ENCODE results near the gene SLC30A7. TPM values are rescaled to one million over a fixed set of nuclear protein-coding genes. Genes with fewer than 3 reads are reported as not detected.

Gene SLC30A7
- total and polyA plus RNA-seq, 8 donors, result 1.5 to 65.7 (median 6.2) TPM

GRCh38 chr1:101005871-101006270 is 110.0 kb downstream of the SLC30A7 start:
- no peak for DNase-seq
- WGBS, 5 donors, result 79 to 93% (median 90%) methylated on average over 4 of the region's 4 CpGs
- intact Hi-C loops (cut with DNase I; ENCODE audit: low total_unique reads), result no loop called here
- peaks cover 4 to 39% (median 30%) of the 10 kb centered on the region in 4 donors for H3K4me1 ChIP-seq
- peaks cover 0 to 20% (median 4%) of the 10 kb centered on the region in 4 donors for H3K36me3 ChIP-seq
- TF ChIP-seq POLR2A (IDR thresholded peaks at IDR 0.05) (no peak), POLR2AphosphoS5 (IDR thresholded peaks at IDR 0.05) (no peak), EP300 (IDR thresholded peaks at IDR 0.05) (no peak), CTCF (IDR thresholded peaks at IDR 0.05) (no peak)
- no peak overlapping the region for H3K27ac ChIP-seq
- H3K27me3 ChIP-seq, result no peaks in the 10 kb centered on the region
- H3K4me3 ChIP-seq, result no peak overlapping the region
- H3K9me3 ChIP-seq, result no peaks in the 10 kb centered on the region

- Histone ChIP-seq H3K27me3 (no peaks in the 10 kb centered on the region), H3K4me3 (no peak overlapping the region), H3K27ac (no peak overlapping the region), H3K4me1 (peaks cover 4 to 38% (median 30%) of the 10 kb centered on the region in 4 donors), H3K9me3 (no peaks in the 10 kb centered on the region), H3K36me3 (peaks cover 0 to 19% (median 0%) of the 10 kb centered on the region in 4 donors)
- no peak for DNase-seq
- intact Hi-C loops (cut with DNase I; ENCODE audit: low total_unique reads), result no loop called here
- 62 to 80% (median 69%) methylated on average over 2 of the region's 2 CpGs for WGBS, 5 donors
- TF ChIP-seq CTCF (IDR thresholded peaks at IDR 0.05) (no peak), EP300 (IDR thresholded peaks at IDR 0.05) (no peak), POLR2AphosphoS5 (IDR thresholded peaks at IDR 0.05) (no peak), POLR2A (IDR thresholded peaks at IDR 0.05) (no peak)
Measured at GRCh38 chr1:101006553-101006952, 110.7 kb downstream of the SLC30A7 start.

GRCh38 chr1:101008229-101008834 is 112.4 kb downstream of the SLC30A7 start:
- TF ChIP-seq EP300 (IDR thresholded peaks at IDR 0.05) (no peak), POLR2AphosphoS5 (IDR thresholded peaks at IDR 0.05) (no peak), POLR2A (IDR thresholded peaks at IDR 0.05) (no peak), CTCF (IDR thresholded peaks at IDR 0.05) (no peak)
- no peaks in the 10 kb centered on the region for H3K27me3 ChIP-seq
- no peak overlapping the region for H3K27ac ChIP-seq
- DNase-seq, result no peak
- peaks cover 4 to 20% (median 17%) of the 10 kb centered on the region in 4 donors for H3K4me1 ChIP-seq
- no peaks in the 10 kb centered on the region for H3K9me3 ChIP-seq
- peaks cover 0 to 32% (median 13%) of the 10 kb centered on the region in 4 donors for H3K36me3 ChIP-seq
- H3K4me3 ChIP-seq, result no peak overlapping the region
- intact Hi-C loops (cut with DNase I; ENCODE audit: low total_unique reads), result no loop called here
- 81 to 94% (median 89%) methylated on average over 3 of the region's 3 CpGs for WGBS, 5 donors

- 61 to 82% (median 74%) methylated on average over 1 of the region's 1 CpG for WGBS, 5 donors
- intact Hi-C loops (cut with DNase I; ENCODE audit: low total_unique reads), result no loop called here
- peaks cover 0 to 49% (median 22%) of the 10 kb centered on the region in 4 donors for H3K36me3 ChIP-seq
- H3K4me1 ChIP-seq, result peaks cover 0 to 5% (median 0%) of the 10 kb centered on the region in 4 donors
- no peak for TF ChIP-seq EP300 (IDR thresholded peaks at IDR 0.05)
- no peak for TF ChIP-seq CTCF (IDR thresholded peaks at IDR 0.05)
- TF ChIP-seq POLR2A (IDR thresholded peaks at IDR 0.05), result no peak
- TF ChIP-seq POLR2AphosphoS5 (IDR thresholded peaks at IDR 0.05), result no peak
- H3K4me3 ChIP-seq, result no peak overlapping the region
- no peak overlapping the region for H3K27ac ChIP-seq
- no peak for DNase-seq
- no peaks in the 10 kb centered on the region for H3K9me3 ChIP-seq
- no peaks in the 10 kb centered on the region for H3K27me3 ChIP-seq
Measured at GRCh38 chr1:101013776-101014175, 117.9 kb downstream of the SLC30A7 start.
